Mucosa of descending colon (tissue), 3 donors: ENCODE measurements around the gene RTN4. TPM values are rescaled to one million over a fixed set of nuclear protein-coding genes. Genes with fewer than 3 reads are reported as not detected.

Experiments used
- ATAC-seq: fragments of 200-7000 bp; cut with Tn5 transposase; one replicate; pipeline ENCODE4 v1.9.1; 2020; ENCODE audit warnings: mild to moderate bottlenecking, moderate library complexity
- DNase-seq, 3 donors: peaks; one replicate each; pipeline ENCODE4 v3.0.0-alpha.2; 2020
- H3K36me3 ChIP-seq: fragments of 200-600 bp; one replicate; pipeline ENCODE4 v1.8.0; 2021; ENCODE audit warnings: low read depth, mild to moderate bottlenecking
- H3K4me1 ChIP-seq: fragments of 200-600 bp; one replicate; pipeline ENCODE4 v1.8.0; 2021; ENCODE audit warnings: low read depth, mild to moderate bottlenecking
- H3K4me3 ChIP-seq: fragments of 200-600 bp; one replicate; pipeline ENCODE4 v1.8.0; 2021; ENCODE audit warnings: mild to moderate bottlenecking
- H3K9me3 ChIP-seq: fragments of 200-600 bp; one replicate; pipeline ENCODE4 v1.8.0; 2021; ENCODE audit warnings: mild to moderate bottlenecking
- CTCF ChIP-seq: fragments of 200-600 bp; IDR thresholded peaks from one replicate; pipeline ENCODE4 v1.8.0; 2022; ENCODE audit warnings: antibody characterized with exemption, mild to moderate bottlenecking
- intact Hi-C, 2 donors: fragments of 100-400 bp; cut with DNase I in 1 of 2; cut with micrococcal nuclease in 1 of 2; formaldehyde crosslinking; loops; one replicate each; pipeline versions ENCODE4 v1.11.0 to v1.11.1; 2022; cut with DNase I, micrococcal nuclease
- total RNA-seq, 3 donors: library from RNA; stranded (reverse); fragmentation: NEBNext Ultra II Directional in 2 of 3; extraction: Animal tissue kit (Norgen Biotek cat#: 25700) in 2 of 3; gene quantifications; one replicate each; pipeline versions ENCODE4 v1.2.1 to v1.2.4, GENCODE V29; 2021 to 2023
- donor health status: DM: no; HTN: no; CAD: no; lungs with moderate emphysema.
- donor health status: DM: no; HTN: no; CAD: no.
- donor health status: DM: no; HTN: yes; CAD: no.

RTN4 gene
- total RNA-seq, 3 donors from 2014 or later: 219 to 278 (median 224) TPM

DNA sequence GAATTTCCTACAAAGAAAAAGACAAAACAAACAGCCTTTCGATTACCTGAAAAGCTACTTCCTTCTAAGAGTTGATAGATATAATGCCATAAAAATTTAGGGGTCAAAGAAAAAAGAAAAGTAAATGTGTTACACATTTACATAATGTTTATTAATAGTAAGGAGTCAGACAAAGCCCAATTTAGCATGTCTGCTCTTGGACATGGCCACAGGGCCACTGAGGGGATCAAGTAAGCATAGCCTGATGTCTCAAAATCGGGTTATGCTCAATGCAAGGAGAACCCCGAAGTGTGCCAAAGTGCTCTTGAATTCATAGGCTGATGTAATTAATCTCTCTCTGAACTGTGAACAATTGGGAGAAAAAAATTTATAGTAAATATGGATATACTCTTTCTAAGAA lies 61.6 kb downstream of the RTN4 start:
- no peak for ATAC-seq
- Histone ChIP-seq H3K4me1 (no peaks in the 10 kb centered on the region), H3K4me3 (no peak overlapping the region), H3K9me3 (no peaks in the 10 kb centered on the region), H3K36me3 (no peaks in the 10 kb centered on the region)
- no peak for TF ChIP-seq CTCF
- intact Hi-C loops: no loop called here
- no peak for DNase-seq

DNA sequence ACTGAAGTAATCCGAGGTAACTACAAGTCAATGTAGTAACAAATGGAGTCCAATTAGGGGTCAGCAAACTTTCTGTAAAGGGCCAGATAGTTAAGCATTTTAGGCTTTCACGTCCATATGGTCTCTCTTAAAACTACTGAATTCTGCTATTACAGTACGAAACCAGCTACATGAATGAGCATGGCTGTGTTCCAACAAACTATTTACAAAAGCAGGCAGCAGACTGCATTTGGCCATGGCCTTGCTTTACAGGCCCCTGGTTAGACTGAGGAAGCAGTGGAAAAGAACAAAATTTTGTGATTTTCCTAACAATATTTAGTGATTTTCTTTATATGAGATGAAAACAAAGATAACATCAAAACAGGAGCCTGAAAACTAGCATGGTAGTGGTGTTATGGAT lies 64.0 kb downstream of the RTN4 start:
- TF ChIP-seq CTCF: no peak
- Histone ChIP-seq H3K4me3 (no peak overlapping the region), H3K36me3 (no peaks in the 10 kb centered on the region), H3K9me3 (no peaks in the 10 kb centered on the region), H3K4me1 (no peaks in the 10 kb centered on the region)
- no peak for DNase-seq
- intact Hi-C loops: no loop called here
- ATAC-seq: no peak

DNA sequence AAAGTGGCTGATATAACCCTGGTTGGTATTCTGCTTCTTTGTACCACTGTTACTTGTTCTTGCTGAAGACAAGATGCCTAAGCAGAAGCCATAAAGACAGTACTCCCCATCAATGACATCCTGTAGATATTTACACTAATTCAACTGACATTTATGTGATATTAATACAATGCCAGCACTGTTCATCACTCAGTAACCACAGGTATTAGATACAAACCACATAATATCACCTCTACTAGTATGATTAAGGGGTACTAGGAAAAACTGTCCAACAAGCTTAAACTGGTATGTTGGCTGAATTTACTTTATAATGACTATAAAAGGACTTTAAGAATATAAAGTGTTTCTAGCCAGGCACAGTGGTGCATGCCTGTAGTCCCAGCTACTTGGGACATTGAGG lies 65.8 kb downstream of the RTN4 start:
- Histone ChIP-seq H3K36me3 (no peaks in the 10 kb centered on the region), H3K4me3 (no peak overlapping the region), H3K9me3 (no peaks in the 10 kb centered on the region), H3K4me1 (peaks cover 2% of the 10 kb centered on the region)
- no peak for DNase-seq
- intact Hi-C loops: no loop called here
- no peak for ATAC-seq
- no peak for TF ChIP-seq CTCF

GRCh38 chr2:54983345-54984220 lies 66.7 kb downstream of the RTN4 start:
- no peak for ATAC-seq
- Histone ChIP-seq H3K9me3 (no peaks in the 10 kb centered on the region), H3K36me3 (no peaks in the 10 kb centered on the region), H3K4me3 (no peak overlapping the region), H3K4me1 (peaks cover 2% of the 10 kb centered on the region)
- TF ChIP-seq CTCF: no peak
- intact Hi-C loops: no loop called here
- no peak for DNase-seq

DNA sequence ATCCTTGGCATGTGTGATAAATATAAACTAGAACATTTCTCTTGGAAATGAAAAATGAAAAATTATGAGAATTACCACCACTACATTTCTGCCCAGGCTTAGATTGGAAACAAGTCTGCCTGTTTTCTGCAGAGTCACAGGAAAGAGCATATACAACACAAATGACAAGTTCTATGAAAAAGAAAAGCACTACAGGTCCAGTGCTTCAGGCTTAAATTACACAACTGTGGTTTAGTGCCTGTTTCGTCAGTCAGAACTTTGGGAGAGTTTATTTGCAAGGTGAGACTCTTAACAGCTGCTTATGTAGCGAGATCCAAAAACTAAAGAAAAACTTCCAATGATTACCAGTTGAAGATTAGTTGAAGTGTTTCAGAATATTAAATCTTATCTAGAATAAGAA lies 68.9 kb downstream of the RTN4 start:
- Histone ChIP-seq H3K36me3 (no peaks in the 10 kb centered on the region), H3K4me1 (peaks cover 2% of the 10 kb centered on the region), H3K4me3 (no peak overlapping the region), H3K9me3 (no peaks in the 10 kb centered on the region)
- intact Hi-C loops: no loop called here
- DNase-seq: no peak
- no peak for TF ChIP-seq CTCF
- ATAC-seq: no peak
